ENCODE data around the gene GRIN3A.

GRCh38 chr9:101639311-101639710 lies 99.1 kb downstream of the GRIN3A start:
- TF ChIP-seq CTCF (IDR thresholded peaks at IDR 0.05; ENCODE audit: insufficient read depth, low read length, poor library complexity, severe bottlenecking) (no peak), EZH2phosphoT487 (conservative IDR thresholded peaks at IDR 0.05; ENCODE audit: low read length) (no peak)
